HEK293 (cell line): Measurements from ENCODE around the gene CELF1.

ENCODE experiments used
- BCL11A ChIP-seq: fragments of 450-650 bp; formaldehyde crosslinking; IDR thresholded peaks from 2 replicates; pipeline ENCODE4 v1.5.1; 2016; ENCODE audit warnings: low read depth, missing biosample characterization, missing genetic modification characterization
- SP3 ChIP-seq: fragments of 450-650 bp; formaldehyde crosslinking; IDR thresholded peaks from 2 replicates; pipeline ENCODE4 v1.5.1; 2016; ENCODE audit warnings: missing biosample characterization, missing genetic modification characterization
- ZNF707 ChIP-seq: fragments of 450-650 bp; formaldehyde crosslinking; IDR thresholded peaks from 2 replicates; pipeline ENCODE4 v1.5.1; 2016; ENCODE audit warnings: missing biosample characterization, missing genetic modification characterization
- TF ChIP-seq, protein P1 (sequence below): fragments of 450-650 bp; formaldehyde crosslinking; conservative IDR thresholded peaks from 2 replicates; pipeline ENCODE4 v1.5.1; 2016; ENCODE audit warnings: low read depth, missing biosample characterization, missing genetic modification characterization
- TF ChIP-seq, protein P2 (sequence below): fragments of 450-650 bp; formaldehyde crosslinking; IDR thresholded peaks from 2 replicates; pipeline ENCODE4 v1.5.1; 2017; ENCODE audit warnings: missing biosample characterization, missing genetic modification characterization

GRCh38 chr11:47512701-47513100 is 40.2 kb downstream of the CELF1 start:
- TF ChIP-seq, protein P1, sequence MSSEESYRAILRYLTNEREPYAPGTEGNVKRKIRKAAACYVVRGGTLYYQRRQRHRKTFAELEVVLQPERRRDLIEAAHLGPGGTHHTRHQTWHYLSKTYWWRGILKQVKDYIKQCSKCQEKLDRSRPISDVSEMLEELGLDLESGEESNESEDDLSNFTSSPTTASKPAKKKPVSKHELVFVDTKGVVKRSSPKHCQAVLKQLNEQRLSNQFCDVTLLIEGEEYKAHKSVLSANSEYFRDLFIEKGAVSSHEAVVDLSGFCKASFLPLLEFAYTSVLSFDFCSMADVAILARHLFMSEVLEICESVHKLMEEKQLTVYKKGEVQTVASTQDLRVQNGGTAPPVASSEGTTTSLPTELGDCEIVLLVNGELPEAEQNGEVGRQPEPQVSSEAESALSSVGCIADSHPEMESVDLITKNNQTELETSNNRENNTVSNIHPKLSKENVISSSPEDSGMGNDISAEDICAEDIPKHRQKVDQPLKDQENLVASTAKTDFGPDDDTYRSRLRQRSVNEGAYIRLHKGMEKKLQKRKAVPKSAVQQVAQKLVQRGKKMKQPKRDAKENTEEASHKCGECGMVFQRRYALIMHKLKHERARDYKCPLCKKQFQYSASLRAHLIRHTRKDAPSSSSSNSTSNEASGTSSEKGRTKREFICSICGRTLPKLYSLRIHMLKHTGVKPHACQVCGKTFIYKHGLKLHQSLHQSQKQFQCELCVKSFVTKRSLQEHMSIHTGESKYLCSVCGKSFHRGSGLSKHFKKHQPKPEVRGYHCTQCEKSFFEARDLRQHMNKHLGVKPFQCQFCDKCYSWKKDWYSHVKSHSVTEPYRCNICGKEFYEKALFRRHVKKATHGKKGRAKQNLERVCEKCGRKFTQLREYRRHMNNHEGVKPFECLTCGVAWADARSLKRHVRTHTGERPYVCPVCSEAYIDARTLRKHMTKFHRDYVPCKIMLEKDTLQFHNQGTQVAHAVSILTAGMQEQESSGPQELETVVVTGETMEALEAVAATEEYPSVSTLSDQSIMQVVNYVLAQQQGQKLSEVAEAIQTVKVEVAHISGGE, result no peak
- TF ChIP-seq BCL11A (tag by site-specific recombination), result no peak
- no peak for TF ChIP-seq SP3 (tag by site-specific recombination)
- TF ChIP-seq, protein P2, sequence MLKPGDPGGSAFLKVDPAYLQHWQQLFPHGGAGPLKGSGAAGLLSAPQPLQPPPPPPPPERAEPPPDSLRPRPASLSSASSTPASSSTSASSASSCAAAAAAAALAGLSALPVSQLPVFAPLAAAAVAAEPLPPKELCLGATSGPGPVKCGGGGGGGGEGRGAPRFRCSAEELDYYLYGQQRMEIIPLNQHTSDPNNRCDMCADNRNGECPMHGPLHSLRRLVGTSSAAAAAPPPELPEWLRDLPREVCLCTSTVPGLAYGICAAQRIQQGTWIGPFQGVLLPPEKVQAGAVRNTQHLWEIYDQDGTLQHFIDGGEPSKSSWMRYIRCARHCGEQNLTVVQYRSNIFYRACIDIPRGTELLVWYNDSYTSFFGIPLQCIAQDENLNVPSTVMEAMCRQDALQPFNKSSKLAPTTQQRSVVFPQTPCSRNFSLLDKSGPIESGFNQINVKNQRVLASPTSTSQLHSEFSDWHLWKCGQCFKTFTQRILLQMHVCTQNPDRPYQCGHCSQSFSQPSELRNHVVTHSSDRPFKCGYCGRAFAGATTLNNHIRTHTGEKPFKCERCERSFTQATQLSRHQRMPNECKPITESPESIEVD, result no peak
- no peak for TF ChIP-seq ZNF707 (tag by site-specific recombination)
